Fibroblast of skin of left biceps (primary cell): ENCODE results near the gene TNFSF12.

Source experiments
- DNase-seq, 2 experiments: peaks; one replicate each; pipeline ENCODE4 v3.0.0-alpha.2; 2013; ENCODE audit warnings: low read depth in 2 of 2

The TNFSF12 gene

DNA sequence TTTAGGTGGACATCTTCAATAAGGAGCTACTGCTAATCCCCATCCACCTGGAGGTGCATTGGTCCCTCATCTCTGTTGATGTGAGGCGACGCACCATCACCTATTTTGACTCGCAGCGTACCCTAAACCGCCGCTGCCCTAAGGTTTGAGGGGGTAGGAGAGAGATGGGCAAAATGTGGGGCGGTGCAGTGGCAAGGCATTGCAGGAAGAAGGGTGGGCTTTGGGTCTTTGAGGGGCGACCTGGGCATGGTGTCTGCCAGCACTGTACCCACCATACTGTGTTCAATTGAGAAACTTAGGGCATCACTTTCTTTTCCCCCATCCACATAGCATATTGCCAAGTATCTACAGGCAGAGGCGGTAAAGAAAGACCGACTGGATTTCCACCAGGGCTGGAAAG is 21.5 kb downstream of the TNFSF12 start:
- no peak for DNase-seq

DNA sequence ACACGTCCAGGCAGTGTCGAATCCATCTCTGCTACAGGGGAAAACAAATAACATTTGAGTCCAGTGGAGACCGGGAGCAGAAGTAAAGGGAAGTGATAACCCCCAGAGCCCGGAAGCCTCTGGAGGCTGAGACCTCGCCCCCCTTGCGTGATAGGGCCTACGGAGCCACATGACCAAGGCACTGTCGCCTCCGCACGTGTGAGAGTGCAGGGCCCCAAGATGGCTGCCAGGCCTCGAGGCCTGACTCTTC is 23.4 kb downstream of the TNFSF12 start:
- no peak for DNase-seq

DNA sequence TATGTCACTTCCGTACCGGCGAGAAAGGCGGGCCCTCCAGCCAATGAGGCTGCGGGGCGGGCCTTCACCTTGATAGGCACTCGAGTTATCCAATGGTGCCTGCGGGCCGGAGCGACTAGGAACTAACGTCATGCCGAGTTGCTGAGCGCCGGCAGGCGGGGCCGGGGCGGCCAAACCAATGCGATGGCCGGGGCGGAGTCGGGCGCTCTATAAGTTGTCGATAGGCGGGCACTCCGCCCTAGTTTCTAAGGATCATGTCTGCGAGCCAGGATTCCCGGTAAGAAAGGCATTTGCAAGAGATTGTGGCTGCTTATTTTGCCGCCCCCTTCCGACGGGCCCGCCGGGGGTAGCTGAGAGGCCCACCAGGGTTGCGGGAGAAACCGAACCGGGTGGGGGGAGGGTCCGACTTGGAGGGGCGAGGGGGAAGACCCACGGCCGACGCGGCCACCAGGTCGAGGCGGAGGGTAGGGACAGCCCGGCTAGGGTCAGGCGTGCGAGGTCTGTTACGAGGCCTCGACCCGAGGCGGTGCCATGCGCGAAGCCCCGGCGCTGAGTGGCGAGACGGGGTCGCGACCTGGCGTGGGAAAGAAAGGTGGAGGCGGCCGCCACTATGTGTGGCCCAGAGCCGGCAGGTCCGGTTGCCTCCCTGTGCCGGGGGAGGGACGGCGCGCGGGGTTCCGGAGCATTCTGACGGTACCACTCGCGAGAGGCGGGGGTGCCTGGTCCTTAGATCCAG is 23.9 kb downstream of the TNFSF12 start:
- DNase-seq, result peak; percentile 99

DNA sequence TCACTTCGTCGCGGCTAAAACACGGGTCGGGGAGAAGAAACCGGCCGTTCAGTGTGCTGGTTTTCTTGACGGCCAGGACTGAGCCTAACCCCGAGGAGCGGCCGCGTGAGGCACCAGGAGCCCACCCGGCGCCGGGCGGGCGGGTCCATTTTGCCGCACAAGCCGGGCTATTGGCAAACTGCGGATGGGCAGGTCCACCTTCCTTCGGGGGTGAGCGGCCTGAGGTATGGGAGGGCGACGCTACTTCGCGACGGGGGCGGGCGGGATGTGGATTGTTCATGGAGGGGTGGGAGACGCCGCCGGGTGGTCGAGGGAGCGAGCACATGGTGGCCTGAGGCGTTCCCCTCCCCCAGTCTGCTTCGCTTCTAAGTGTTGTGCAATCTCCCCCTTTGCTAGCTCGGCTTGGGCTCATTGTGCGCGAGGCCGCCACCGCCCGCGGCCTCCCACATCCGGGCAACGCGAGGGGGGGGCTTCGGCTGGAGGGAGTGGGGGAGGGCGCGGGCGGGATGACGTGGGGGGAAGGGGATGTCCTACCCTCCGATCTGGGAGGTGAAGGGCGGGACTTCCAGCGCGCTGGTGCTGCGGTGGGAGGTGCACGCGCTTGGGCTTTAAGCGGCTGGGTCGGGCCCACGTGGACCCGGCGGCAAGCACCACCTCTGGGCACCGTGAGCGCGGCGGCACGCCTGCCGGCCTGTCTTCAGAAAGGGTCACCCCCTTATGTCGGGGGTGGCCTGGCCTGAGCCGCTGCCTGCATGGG is 24.6 kb downstream of the TNFSF12 start:
- peak; percentile 85 to 87 for DNase-seq

DNA sequence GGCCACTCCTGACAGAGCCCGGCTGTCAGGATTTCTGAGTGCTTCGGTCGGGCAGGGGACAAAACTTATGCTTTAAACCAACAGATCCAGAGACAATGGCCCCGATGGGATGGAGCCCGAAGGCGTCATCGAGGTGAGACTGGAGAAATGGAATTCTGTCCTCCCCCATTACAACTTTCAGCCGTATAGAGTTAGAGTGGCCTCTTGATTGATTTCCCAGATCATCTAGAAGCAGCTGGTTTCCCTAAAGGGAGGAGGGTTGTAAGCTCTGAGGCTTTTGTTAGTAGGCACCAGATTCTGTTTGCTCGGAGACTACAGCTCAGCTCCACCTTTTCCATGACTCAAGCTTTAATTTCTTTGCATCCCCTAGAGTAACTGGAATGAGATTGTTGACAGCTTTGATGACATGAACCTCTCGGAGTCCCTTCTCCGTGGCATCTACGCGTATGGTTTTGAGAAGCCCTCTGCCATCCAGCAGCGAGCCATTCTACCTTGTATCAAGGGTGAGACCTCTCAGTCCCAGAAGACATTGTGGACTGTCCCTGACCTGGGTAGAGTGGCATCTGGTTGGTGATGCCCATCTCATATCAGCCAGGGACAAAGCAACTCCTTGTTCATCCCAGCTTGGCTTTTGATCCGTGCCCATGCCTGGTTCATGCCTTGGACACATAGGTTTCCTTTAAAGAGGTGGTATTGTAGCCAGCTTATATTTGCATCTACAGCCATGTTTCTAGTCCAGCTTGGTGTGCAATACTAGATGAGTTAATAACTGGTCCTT is 25.5 kb downstream of the TNFSF12 start:
- no peak for DNase-seq

DNA sequence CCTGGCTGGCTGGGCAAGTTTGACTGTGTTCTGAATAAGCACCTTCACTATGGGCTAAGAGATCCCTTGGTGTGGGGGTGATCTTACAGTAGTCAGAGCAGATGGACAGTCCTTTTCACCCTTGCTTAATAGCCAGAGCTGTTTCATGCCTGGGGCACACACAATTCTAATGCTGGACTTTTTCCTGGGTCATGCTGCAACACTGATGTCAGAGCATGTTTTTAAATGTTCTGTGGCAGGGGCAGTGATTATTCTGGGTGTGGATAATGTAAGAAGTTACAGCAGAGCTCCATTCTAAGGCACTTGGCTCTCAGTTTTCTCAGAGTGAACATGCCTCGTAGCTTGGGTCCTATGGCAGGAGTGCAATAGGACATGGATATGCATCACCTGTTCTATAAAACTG is 26.6 kb downstream of the TNFSF12 start:
- DNase-seq, result no peak

DNA sequence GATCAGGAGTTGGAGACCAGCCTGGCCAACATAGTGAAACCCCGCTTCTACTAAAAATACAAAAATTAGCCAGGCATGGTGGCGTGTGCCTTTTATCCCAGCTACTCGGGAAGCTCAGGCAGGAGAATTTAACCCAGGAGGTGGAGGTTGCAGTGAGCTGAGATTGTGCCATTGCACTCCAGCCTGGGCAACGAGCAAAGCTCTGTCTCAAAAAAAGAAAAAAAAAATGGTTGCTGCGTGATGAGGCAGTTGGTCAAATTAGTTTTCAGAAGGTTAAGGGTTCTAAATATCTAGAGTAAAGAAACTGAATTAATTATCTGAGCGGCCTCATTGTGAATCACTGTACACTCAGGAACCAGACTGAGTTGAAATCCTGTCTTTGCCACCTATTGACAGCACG is 27.1 kb downstream of the TNFSF12 start:
- no peak for DNase-seq

DNA sequence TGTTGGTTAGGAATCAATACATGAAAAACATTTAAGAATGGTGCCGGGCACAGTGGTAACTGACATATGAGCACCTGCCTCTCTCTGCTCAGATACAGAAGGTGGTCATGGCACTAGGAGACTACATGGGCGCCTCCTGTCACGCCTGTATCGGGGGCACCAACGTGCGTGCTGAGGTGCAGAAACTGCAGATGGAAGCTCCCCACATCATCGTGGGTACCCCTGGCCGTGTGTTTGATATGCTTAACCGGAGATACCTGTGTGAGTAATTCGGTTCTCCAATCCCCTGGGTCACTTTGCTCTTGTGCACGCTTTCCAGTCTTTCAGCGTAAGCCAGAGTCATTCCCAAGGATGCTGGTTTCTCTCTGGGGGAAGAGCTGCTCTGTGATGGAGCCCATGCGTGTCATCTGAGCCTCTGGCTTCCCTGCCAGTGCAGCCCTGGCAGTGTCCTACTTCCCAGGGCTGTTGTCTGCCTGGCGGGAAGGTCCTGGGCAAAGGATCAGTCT is 27.6 kb downstream of the TNFSF12 start:
- no peak for DNase-seq

DNA sequence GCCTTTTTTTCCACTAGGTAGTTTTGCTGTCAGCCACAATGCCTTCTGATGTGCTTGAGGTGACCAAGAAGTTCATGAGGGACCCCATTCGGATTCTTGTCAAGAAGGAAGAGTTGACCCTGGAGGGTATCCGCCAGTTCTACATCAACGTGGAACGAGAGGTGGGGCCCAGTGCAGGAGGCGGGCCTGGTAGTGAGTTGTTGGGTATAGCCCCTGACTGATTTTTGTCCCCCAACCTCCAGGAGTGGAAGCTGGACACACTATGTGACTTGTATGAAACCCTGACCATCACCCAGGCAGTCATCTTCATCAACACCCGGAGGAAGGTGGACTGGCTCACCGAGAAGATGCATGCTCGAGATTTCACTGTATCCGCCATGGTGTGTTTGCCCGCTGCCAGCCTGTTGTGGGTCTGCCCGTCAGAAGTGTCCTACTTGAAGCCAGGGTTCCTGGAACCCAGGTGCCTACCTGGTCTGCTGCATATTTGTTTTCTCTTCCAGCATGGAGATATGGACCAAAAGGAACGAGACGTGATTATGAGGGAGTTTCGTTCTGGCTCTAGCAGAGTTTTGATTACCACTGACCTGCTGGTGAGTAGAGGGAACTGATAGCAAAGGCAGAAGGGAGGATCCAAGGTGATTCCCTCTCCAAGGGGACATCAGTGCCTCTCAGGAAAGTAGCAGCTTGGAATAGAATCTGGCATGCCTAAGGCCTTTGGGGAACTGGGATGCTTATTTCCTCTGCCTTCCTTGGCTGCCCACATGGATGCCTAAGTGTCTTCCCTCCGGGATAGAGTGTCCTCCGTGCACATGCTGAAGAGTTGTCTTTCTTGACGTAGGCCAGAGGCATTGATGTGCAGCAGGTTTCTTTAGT is 28.7 kb downstream of the TNFSF12 start:
- no peak for DNase-seq

DNA sequence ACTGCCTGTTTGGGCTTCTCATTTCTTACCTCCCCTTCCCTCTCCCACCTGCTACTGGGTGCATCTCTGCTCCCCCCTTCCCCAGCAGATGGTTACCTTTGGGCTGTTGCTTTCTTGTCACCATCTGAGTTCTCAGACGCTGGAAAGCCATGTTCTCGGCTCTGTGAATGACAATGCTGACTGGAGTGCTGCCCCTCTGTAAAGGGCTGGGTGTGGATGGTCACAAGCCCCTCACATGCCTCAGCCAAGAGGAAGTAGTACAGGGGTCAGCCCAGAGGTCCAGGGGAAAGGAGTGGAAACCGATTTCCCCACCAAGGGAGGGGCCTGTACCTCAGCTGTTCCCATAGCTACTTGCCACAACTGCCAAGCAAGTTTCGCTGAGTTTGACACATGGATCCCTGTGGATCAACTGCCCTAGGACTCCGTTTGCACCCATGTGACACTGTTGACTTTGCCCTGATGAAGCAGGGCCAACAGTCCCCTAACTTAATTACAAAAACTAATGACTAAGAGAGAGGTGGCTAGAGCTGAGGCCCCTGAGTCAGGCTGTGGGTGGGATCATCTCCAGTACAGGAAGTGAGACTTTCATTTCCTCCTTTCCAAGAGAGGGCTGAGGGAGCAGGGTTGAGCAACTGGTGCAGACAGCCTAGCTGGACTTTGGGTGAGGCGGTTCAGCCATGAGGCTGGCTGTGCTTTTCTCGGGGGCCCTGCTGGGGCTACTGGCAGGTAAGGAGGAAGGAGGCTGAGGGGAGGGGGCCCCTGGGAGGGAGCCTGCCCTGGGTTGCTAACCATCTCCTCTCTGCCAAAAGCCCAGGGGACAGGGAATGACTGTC is 30.4 kb downstream of the TNFSF12 start, which contains the start of gene CD68:
Gene CD68 (plus strand): TSS at position 638 of the 833 bp plus-strand sequence. CDS start 40 bp downstream, at position 678.
- peak; percentile 57 to 65 for DNase-seq

DNA sequence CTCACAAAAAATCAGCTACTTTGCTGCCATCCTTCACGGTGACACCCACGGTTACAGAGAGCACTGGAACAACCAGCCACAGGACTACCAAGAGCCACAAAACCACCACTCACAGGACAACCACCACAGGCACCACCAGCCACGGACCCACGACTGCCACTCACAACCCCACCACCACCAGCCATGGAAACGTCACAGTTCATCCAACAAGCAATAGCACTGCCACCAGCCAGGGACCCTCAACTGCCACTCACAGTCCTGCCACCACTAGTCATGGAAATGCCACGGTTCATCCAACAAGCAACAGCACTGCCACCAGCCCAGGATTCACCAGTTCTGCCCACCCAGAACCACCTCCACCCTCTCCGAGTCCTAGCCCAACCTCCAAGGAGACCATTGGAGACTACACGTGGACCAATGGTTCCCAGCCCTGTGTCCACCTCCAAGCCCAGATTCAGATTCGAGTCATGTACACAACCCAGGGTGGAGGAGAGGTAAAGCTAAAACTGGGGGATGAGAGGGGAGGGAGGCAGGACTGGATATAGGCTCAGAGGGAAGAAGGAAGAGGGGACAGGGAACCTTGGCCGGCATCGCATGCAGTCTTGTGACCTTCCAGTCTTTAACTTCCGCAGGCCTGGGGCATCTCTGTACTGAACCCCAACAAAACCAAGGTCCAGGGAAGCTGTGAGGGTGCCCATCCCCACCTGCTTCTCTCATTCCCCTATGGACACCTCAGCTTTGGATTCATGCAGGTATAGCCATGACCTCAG is 31.2 kb downstream of the TNFSF12 start:
- no peak for DNase-seq

DNA sequence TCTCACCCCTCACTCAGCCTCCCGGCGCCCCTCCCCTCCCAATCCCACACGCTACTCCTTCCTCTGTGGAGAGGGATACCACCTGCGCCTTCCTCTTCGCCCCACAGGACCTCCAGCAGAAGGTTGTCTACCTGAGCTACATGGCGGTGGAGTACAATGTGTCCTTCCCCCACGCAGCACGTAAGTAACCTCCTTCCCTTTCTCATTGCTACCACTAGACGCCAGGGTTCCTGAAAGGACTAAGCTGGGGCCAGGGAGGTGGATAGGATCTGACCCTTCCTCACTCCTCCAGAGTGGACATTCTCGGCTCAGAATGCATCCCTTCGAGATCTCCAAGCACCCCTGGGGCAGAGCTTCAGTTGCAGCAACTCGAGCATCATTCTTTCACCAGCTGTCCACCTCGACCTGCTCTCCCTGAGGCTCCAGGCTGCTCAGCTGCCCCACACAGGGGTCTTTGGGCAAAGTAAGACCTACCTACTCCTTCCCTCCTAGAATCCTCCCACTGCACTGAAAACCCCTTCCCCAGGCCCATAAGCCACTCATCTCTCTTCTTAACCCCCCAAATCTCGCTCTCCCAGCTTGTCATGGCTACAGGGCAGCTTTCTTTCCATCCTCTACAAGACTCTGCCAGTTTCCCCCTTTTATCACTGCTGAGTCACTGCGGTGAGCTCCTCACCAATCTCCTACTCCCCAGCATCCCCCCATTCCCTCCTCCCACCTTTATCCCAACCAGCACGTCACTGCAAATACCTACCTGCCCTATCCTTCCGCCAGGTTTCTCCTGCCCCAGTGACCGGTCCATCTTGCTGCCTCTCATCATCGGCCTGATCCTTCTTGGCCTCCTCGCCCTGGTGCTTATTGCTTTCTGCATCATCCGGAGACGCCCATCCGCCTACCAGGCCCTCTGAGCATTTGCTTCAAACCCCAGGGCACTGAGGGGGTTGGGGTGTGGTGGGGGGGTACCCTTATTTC is 32.0 kb downstream of the TNFSF12 start:
- DNase-seq, result no peak

DNA sequence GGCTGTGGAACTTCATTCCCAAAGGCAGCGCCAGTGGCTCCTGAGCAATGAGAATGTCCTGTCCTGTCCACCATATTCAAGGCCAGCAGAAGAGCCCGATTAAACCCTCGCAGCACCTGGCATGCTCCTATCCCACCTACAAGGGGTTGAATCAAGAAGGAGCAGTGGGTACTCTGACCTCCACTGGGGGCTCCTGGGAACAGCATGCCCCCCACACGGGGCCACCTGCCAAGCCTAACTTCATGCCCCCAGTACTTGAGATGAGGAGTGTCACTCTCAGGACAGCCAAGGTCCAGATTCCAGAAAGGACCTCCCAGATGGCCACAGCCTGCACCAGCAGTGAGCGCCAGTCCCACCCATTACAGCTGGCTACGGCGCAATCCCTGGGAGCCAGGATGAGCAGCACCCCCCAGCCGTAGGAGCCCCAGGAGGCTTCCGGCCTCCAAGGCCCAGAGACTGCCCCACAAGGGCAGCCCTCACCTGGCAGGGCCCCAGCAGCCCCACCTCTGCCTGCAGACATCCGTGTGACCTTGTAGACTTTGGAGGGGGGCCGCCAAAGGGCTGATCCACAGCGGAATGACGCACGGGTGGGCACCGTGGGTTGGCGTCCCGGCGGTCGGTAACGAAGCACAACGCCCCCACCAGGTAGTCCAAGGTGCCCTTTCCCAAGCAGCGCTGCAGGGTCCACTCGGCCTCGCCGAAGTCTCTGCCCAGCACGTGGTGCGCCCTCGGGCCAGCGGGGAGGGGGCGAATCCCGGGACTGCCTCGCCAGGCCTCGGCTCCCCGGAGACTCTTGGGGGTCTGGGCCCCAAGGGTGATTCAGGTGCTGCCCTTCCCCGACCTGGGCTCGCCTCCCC is 33.8 kb downstream of the TNFSF12 start:
- no peak for DNase-seq

DNA sequence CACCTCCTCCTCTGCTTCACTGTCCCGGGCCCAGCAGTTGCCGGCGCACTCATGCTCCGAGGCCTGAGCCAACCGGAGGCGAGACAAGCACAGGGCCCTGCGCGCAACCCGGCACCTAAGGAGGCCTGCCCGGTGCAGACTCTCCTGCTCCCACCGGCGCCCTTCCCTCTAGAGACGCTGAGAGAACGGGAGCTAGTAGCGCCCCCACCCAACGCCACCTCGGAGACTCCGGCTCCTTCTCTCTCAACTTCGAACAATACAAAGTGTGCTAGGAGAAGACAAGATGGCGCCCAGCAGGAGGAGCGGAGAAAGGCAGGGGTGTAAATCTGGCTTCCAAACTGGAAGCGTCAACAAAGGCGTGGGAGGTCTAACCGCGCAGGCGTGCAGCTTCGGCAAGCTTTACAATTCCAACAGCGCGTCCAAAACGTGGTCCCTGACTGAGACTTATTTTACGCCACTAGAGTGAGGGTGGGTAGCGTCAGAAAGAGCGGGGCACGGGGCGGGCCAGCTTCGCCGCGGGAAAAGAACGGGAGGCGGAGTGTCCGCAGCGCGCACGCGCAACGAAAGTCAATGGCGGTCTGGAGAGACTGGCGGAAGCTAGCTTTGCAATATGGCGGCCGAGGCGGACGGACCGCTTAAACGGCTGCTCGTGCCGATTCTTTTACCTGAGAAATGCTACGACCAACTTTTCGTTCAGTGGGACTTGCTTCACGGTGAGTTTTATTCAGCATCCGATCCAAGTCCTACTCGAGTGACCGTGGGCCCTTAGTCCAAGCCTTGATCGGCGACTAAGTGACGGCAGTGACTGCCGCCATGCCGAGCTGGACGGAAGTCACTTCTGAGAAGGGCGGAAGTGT is 34.6 kb downstream of the TNFSF12 start, which contains the start of gene MPDU1:
Gene MPDU1 (plus strand): TSS at position 600 of the 857 bp plus-strand sequence. CDS start 11 bp downstream, at position 611.
- peak; percentile 96 for DNase-seq

DNA sequence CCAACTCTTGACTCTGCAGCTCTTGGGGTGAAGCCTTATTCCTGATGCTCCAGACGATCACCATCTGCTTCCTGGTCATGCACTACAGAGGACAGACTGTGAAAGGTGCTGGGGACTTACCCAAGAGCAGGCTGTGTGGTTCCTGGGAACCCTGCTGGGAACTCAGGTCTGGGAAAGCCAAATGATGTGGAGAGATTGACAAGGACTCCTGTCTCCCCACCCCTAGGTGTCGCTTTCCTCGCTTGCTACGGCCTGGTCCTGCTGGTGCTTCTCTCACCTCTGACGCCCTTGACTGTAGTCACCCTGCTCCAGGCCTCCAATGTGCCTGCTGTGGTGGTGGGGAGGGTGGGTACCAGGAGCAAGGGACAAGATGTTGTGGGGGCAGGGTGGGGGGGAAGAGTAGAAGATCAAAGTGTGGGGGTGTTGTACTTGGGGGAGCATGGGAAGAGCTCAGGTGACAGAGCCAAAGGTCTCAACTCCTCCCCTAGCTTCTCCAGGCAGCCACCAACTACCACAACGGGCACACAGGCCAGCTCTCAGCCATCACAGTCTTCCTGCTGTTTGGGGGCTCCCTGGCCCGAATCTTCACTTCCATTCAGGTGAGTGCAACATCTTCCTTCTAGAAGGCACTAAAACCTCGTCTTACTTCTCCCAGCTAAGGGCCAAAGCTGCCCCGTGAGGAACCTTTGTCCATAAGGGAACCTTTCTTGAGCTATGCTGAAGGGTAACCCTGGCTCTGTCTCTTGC is 38.0 kb downstream of the TNFSF12 start:
- DNase-seq, result no peak
